ENCODE results near the gene ERG.

The ERG gene

DNA sequence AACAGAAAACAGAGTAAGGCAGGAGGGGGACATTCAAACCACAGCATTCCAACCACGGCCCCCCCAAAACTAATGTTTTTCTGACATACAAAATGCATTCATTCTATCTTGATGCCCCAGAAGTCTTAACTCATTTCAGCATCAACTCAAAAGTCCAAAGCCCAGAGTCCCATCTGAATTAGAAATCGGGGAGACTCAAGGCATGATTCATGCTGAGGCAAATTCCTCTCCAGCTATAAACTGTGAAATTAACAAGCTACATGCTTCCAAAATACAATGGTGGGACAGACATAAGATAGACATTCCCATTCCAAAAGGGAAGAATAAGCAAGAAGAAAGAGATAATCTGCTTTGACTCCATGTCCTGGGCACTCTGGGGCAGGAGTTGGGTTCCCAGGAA lies 167.6 kb downstream of the ERG start:
- no peak overlapping the region for H3K4me3 ChIP-seq (ENCODE audit: low read depth, low read length)
- TF ChIP-seq, protein P1, sequence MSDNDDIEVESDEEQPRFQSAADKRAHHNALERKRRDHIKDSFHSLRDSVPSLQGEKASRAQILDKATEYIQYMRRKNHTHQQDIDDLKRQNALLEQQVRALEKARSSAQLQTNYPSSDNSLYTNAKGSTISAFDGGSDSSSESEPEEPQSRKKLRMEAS (IDR thresholded peaks at IDR 0.05; ENCODE audit: low read depth, low read length), result no peak
- DNase-seq (ENCODE audit: low read depth), result no peak
